ENCODE data around the gene WDCP.

Gene WDCP

GRCh38 chr2:24010477-24011249, 36.5 kb downstream of the WDCP start:
- no peak for DNase-seq (ENCODE audit: low spot score)
- Histone ChIP-seq H3K27ac (no peak overlapping the region), H3K4me3 (peak overlapping the region; percentile 67)
- TF ChIP-seq CTCF (IDR thresholded peaks at IDR 0.05), result no peak

- no peak for TF ChIP-seq CTCF (IDR thresholded peaks at IDR 0.05)
- Histone ChIP-seq H3K4me3 (peak within 1 kb of the TSS; percentile 67), H3K27ac (no peak within 1 kb of the TSS)
- no peak for DNase-seq (ENCODE audit: low spot score)
Observed at GRCh38 chr2:24009680-24010476, 37.3 kb downstream of the WDCP start, which contains the start of gene MFSD2B. TSS of gene MFSD2B (plus strand) at chr2:24010085. CDS start at chr2:24010097, 12 bp downstream.

- Histone ChIP-seq H3K27ac (no peak overlapping the region), H3K4me3 (peak overlapping the region; percentile 67)
- no peak for TF ChIP-seq CTCF (IDR thresholded peaks at IDR 0.05)
- no peak for DNase-seq (ENCODE audit: low spot score)
Observed at GRCh38 chr2:24009367-24009679, 37.9 kb downstream of the WDCP start.

- Histone ChIP-seq H3K4me3 (no peak overlapping the region), H3K27ac (no peak overlapping the region)
- DNase-seq (ENCODE audit: low spot score), result no peak
- no peak for TF ChIP-seq CTCF (IDR thresholded peaks at IDR 0.05)
Observed at GRCh38 chr2:24008672-24009366, 38.4 kb downstream of the WDCP start.

GRCh38 chr2:24007693-24008092, 39.5 kb downstream of the WDCP start:
- Histone ChIP-seq H3K27ac (no peak overlapping the region), H3K4me3 (no peak overlapping the region)
- no peak for DNase-seq (ENCODE audit: low spot score)
- TF ChIP-seq CTCF (IDR thresholded peaks at IDR 0.05), result no peak

GRCh38 chr2:23994567-23994966, 52.6 kb downstream of the WDCP start:
- no peak overlapping the region for H3K4me3 ChIP-seq
- no peak for TF ChIP-seq CTCF (IDR thresholded peaks at IDR 0.05)
- no peak for DNase-seq (ENCODE audit: low spot score)
- H3K27ac ChIP-seq, result no peak overlapping the region

All from coronary artery (tissue), 2 donors.